Measurements from ENCODE around the gene HDAC4. TPM values are rescaled to one million over a fixed set of nuclear protein-coding genes. Genes with fewer than 3 reads are reported as not detected.

HDAC4 gene
- total RNA-seq, 2 experiments from 2014 or later, result 25.2 to 65.1 TPM

DNA sequence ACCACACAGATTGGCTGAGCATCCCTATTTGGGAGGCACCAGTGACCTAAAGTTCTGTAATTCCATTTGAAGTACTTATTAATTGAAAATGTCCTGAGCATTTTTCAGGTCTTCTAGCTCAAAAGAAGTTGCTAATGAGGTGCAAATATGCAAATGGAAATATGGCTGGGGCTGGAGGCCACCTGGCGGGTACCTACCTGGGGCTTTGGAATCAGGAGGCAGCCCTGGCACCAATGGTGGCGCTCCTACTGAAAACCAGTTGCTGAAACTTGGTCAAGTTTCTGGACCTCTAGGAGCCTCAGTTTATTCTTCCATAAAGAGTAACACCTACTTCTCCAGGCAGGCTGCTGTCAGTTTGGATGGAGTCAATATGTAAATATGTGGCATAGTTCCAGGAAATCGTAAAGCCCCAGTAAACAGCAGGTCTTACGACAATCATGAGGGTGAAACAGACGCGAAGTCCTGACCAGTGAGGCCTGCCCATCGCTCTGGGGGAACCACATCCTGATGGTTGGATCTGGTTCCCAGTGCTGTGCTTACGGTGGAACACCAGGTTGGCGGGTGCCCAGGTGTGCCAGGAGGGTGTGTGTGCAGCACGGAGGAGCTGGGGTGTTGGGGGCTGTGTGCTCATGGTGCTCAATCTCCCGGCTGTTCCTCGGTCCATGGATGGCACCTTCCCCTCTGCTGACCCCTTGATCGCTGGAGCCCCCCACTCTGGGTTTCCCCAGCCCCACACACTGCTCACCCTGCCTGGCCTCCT lies 366.8 kb downstream of the HDAC4 start:
- CTCF ChIA-PET, result interaction anchor here (0.9 kb wide), 1 partner anchor 987 kb away, joined by 3 read pairs; no protein-coding TSS in a partner anchor
- no peaks in the 10 kb centered on the region for H3K36me3 Mint-ChIP-seq
- ATAC-seq (no peak), DNase-seq (no peak)
- H3K9me3 Mint-ChIP-seq (ENCODE audit: low read depth), result no peaks in the 10 kb centered on the region
- no peak overlapping the region for H3K27ac Mint-ChIP-seq
- H3K27me3 Mint-ChIP-seq, result peaks cover 30% of the 10 kb centered on the region
- no peak overlapping the region for H3K4me3 Mint-ChIP-seq
- no peaks in the 10 kb centered on the region for H3K4me1 Mint-ChIP-seq

DNA sequence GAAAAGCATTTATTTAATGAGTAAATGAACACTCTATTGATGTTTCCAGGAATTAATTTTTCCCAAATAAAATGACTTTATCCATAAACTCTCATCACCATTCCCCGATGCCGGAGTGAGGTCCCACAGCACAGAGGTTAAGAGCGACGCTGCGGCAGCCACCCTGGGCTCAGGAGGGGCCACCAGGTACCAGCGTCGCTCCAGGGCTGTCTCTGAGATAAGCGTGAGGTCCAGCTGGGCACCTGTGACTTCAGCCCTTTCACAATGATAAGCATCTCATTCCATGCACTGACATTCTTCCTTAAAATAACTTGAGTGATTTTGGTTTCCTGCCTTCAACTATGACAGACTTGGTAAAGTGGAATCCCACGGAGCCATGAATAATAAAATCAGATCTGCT lies 370.9 kb downstream of the HDAC4 start:
- ATAC-seq (no peak), DNase-seq (no peak)
- H3K27ac Mint-ChIP-seq, result no peak overlapping the region
- H3K9me3 Mint-ChIP-seq (ENCODE audit: low read depth), result no peaks in the 10 kb centered on the region
- H3K4me3 Mint-ChIP-seq, result no peak overlapping the region
- no peaks in the 10 kb centered on the region for H3K36me3 Mint-ChIP-seq
- CTCF ChIA-PET, result no interaction called here
- H3K27me3 Mint-ChIP-seq, result peaks cover 30% of the 10 kb centered on the region
- H3K4me1 Mint-ChIP-seq, result no peaks in the 10 kb centered on the region

DNA sequence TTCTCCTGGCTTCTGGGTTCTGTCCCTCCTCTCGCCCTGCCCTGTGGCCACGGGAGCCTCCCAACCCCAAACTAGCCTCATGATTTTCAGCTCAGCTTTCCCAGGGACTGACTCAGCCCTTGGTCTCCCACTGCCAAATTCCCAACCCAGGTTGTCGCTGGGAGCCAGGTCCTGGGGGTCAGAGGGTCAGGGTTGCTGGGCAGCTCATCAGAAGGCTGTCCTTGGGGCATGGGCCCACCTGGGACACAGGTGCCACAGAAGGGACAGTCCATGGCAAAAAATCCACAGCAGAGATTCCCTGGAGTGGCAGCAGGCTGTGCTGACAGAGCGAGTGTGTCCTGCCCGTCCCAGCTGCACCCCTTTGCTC lies 372.6 kb downstream of the HDAC4 start:
- Mint-ChIP-seq H3K4me3 (no peak overlapping the region), H3K36me3 (no peaks in the 10 kb centered on the region), H3K4me1 (no peaks in the 10 kb centered on the region), H3K9me3 (ENCODE audit: low read depth) (no peaks in the 10 kb centered on the region), H3K27ac (no peak overlapping the region), H3K27me3 (peaks cover 26% of the 10 kb centered on the region)
- CTCF ChIA-PET, result no interaction called here
- ATAC-seq (no peak), DNase-seq (no peak)

DNA sequence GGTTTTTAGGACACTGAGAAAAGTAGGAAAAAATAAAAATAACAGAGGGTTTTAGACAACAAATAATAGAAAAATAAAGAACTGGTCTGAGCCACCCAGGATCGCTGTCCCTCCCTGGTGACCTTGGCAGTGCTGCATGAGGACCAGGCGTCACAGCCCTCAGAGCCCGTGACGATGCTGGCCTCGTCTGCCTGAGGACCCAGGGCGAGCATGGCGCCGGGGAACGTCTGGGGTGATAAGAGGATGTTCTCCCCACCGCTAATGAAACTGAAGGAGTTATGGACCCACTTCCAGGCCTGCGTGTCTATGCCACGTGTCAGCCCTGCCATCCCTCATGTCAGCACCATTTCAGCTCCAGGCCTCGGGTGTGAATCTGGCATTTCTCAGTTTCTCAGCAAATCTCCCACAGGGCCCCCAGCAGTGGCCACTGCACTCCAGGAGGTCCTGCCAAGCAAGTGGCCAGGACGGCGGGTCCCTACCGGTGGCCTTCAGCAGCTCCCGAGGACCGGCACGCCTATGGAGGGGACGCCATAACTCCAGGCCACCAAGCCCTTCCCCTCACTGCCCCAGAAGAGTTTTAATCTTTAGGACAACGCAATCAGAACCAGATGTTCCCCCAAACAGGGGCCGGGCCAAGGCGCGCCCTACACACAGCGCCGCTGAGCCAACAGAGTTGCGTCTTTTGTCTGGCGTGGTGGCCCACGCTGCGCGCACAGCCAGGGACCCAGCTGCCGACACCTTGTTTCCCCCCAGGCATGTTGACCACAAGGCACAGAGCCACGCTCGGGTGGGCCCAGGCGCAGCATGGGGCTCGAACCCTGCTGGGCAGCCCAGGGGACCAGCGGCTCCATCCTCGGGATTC lies 373.2 kb downstream of the HDAC4 start:
- peaks cover 24% of the 10 kb centered on the region for H3K27me3 Mint-ChIP-seq
- H3K4me1 Mint-ChIP-seq, result no peaks in the 10 kb centered on the region
- no peak for DNase-seq
- ATAC-seq, result no peak
- no peaks in the 10 kb centered on the region for H3K36me3 Mint-ChIP-seq
- H3K4me3 Mint-ChIP-seq, result no peak overlapping the region
- CTCF ChIA-PET, result no interaction called here
- H3K27ac Mint-ChIP-seq, result no peak overlapping the region
- H3K9me3 Mint-ChIP-seq (ENCODE audit: low read depth), result no peaks in the 10 kb centered on the region

DNA sequence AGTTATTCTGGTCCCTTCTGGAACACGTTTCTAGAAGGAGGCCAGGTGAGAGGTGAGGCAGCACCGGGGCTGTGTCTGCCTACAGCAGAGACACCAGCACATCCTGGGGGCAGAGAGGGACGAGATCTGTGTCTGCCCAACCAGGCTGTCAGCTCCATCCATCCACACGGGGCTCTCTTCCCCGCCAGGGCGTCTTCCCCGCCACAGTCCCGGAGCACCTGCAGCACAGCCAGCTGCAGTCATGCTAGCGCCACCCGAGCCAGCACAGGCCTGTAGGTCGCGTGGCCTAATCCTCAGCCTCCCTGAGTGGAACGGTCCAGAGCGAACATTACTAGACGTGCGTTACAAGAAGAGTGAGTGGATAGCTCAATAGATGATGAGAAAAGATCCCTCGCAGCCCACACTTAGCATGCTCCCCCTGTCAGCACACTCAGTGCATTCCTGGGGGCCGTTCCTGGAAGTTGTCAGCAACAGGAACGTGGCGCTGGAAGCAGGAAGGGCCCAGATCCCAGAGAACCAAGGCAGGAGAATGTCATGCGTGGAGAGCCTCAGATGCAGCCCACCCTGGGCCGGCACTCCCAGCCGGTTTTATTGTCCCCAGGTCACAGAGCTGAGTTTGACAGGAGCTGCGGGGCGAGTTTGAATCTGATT lies 374.0 kb downstream of the HDAC4 start:
- no peak overlapping the region for H3K4me3 Mint-ChIP-seq
- H3K27me3 Mint-ChIP-seq, result peaks cover 17% of the 10 kb centered on the region
- no peaks in the 10 kb centered on the region for H3K4me1 Mint-ChIP-seq
- no peak overlapping the region for H3K27ac Mint-ChIP-seq
- no peaks in the 10 kb centered on the region for H3K9me3 Mint-ChIP-seq (ENCODE audit: low read depth)
- DNase-seq (no peak), ATAC-seq (no peak)
- CTCF ChIA-PET, result no interaction called here
- H3K36me3 Mint-ChIP-seq, result no peaks in the 10 kb centered on the region

DNA sequence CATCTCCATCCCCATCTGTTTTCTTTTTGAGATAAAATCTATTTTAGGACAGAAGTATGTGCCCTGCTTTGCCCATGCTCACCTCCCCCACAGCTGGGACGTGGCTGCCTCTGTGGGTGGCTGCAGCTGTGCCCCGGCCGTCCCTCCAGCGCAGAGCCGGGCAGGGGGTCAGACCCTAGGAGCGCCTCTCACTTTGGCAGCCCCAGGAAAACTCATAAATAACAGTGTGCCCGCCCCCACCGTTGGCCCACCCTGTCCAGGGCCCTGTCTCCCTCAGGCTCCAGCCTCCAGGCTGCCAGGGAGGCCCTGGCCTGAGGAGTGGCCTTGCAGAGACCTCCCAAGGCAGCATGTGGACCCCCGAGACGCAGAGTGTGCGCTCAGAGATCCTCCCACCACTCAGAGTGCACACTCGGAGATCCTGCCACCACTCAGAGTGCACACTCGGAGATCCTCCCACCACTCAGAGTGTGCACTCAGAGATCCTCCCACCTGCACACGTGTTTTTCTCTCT lies 374.8 kb downstream of the HDAC4 start:
- DNase-seq, result no peak
- H3K4me1 Mint-ChIP-seq, result no peaks in the 10 kb centered on the region
- H3K9me3 Mint-ChIP-seq (ENCODE audit: low read depth), result no peaks in the 10 kb centered on the region
- CTCF ChIA-PET, result no interaction called here
- no peak overlapping the region for H3K27ac Mint-ChIP-seq
- H3K36me3 Mint-ChIP-seq, result no peaks in the 10 kb centered on the region
- no peak for ATAC-seq
- peaks cover 14% of the 10 kb centered on the region for H3K27me3 Mint-ChIP-seq
- H3K4me3 Mint-ChIP-seq, result no peak overlapping the region

DNA sequence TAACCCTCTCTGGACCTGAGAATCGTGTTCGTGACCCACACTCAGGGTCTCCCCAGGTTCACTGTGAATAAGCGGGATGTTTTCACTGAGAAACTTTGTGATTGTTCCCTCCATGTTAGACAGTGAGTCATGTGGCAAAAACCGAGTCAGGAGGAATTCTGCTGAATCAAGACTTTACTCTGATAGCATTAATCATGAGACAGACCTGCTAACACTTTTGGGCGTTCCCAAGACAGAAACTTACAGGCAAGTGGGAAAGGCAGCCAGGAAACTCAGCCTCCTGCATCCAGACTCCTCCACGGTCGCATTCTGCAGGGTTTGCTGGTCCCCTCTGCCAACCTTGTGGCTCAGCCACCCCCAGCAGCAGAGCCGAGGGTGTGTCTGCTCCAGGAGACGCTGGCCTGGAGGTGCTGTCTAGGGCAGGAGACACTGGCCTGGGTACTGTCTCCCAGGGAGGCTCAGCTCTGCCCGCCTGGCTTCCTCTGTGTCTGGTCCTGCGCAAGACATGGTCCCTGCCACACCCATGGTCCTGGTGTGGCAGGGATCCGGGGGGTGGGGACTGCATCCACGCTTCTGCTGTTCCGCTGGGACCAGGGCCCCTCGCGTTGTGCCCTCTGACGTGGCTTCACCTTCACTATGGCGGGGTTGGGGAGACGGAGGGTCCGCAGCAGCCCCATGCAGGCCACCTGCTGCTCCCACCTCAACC lies 375.6 kb downstream of the HDAC4 start:
- no peak overlapping the region for H3K27ac Mint-ChIP-seq

DNA sequence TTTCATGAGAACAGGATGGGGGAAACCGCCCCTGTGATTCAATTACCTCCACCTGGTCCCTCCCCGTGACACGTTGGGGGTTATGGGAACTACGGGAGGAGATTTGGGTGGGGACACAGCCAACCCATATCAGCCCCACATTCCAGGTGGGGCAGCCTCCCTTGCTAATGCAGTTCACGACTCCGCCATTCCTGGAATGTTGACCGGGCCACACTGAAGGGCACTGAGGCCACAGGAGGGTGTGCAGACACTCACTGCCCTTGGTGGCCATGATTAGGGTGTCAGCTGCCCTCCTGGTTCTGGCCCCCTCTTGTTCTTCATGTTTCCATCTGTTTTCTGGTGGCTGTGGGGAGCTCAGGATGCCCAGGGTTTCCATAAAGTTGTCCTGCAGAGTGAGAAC lies 376.6 kb downstream of the HDAC4 start:
- peaks cover 9% of the 10 kb centered on the region for H3K27me3 Mint-ChIP-seq
- CTCF ChIA-PET, result no interaction called here
- no peaks in the 10 kb centered on the region for H3K4me1 Mint-ChIP-seq
- H3K9me3 Mint-ChIP-seq (ENCODE audit: low read depth), result no peaks in the 10 kb centered on the region
- H3K4me3 Mint-ChIP-seq, result no peak overlapping the region
- H3K36me3 Mint-ChIP-seq, result no peaks in the 10 kb centered on the region
- no peak overlapping the region for H3K27ac Mint-ChIP-seq
- DNase-seq, result no peak
- ATAC-seq, result no peak

More for the DNA sequence above, 375.6 kb downstream of the HDAC4 start:
- no peaks in the 10 kb centered on the region for H3K4me1 Mint-ChIP-seq
- peaks cover 6% of the 10 kb centered on the region for H3K27me3 Mint-ChIP-seq
- CTCF ChIA-PET, result no interaction called here
- no peak overlapping the region for H3K4me3 Mint-ChIP-seq
- no peaks in the 10 kb centered on the region for H3K9me3 Mint-ChIP-seq (ENCODE audit: low read depth)
- ATAC-seq (no peak), DNase-seq (no peak)
- H3K36me3 Mint-ChIP-seq, result no peaks in the 10 kb centered on the region

DNA sequence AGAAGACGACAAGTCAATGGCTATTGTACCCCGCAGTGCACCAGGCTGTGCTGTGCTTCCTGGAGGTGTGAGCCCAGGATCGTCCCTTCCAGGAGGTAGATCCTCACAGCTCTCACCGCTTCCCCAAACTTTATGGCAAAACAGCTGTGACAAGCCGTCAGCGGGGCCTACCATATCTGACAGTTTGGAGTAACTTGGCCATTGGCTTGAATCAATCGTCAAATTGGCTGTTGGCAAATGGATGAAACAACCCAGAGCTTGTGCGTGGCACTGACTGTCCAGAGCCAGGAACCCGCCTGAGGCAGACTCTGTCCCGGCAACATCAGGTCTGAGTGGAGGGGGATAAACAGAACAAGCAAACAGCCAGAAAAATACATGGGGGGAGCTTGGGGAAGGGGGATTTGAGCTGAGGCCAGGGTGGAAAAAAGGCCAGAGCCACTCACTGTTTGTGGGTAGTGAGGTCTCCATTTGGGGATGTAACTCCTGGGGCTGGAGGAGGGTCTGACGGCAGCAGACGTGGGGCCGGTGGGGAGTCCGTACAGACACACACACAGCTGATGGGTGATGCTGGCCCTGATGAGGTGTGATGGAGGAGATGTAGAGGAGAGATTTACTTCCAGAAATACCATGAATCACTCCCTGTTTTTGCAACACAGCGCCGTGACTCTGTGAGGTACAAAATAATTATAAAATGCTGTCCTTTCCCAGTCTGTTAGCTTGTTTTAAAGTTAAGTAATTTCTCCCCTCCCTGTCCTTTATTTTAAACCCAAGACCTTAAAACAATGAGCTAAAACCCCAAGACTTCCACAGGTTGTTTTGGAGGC lies 378.2 kb downstream of the HDAC4 start:
- H3K27ac Mint-ChIP-seq, result no peak overlapping the region
- CTCF ChIA-PET, result interaction anchor here (1.2 kb wide), 1 partner anchor 9 kb away, joined by 3 read pairs; no protein-coding TSS in a partner anchor
- H3K36me3 Mint-ChIP-seq, result no peaks in the 10 kb centered on the region
- H3K9me3 Mint-ChIP-seq (ENCODE audit: low read depth), result no peaks in the 10 kb centered on the region
- DNase-seq (no peak), ATAC-seq (no peak)
- H3K27me3 Mint-ChIP-seq, result peaks cover 9% of the 10 kb centered on the region
- H3K4me1 Mint-ChIP-seq, result no peaks in the 10 kb centered on the region
- no peak overlapping the region for H3K4me3 Mint-ChIP-seq

DNA sequence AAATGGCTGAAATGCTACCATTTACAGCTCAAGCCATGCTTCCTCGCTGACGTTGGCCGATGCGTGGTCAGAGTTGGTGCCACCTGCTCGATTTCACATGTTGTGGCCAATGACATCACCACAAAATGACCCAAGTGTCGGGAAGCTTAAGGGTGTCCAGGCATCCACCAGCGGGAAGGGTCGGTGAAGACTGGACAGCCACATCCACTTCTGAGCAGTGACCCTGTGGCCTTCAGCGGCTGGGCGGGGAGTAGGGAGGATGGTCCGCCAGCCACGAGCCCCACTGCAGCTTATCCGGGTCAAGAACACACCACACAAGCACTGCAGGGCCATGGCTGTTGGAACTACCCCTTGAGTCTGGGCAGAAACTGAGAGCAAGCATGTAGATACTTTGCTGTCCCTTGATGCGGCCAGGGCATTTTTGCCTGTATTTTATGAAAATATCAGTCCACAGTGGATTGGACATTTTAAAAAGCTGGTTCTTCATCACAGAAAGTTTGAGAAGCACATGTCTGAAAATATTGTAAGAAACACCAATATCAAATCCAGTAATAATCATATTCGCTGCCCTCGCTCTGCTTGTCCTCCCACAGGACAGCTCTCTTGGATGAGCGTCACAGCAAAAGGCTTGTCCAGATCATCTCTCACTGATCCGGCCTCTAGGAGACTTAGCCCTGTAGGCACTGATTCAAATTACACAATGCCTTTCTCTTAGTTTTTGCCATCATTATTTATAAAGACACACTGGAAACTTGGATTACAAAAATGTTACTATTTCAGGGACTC lies 379.0 kb downstream of the HDAC4 start:
- CTCF ChIA-PET, result interaction anchor here (1.2 kb wide), 1 partner anchor 10 kb away, joined by 3 read pairs; no protein-coding TSS in a partner anchor
- Mint-ChIP-seq H3K4me1 (no peaks in the 10 kb centered on the region), H3K36me3 (no peaks in the 10 kb centered on the region), H3K27ac (no peak overlapping the region), H3K9me3 (ENCODE audit: low read depth) (no peaks in the 10 kb centered on the region), H3K4me3 (no peak overlapping the region), H3K27me3 (peaks cover 9% of the 10 kb centered on the region)
- ATAC-seq (no peak), DNase-seq (no peak)

DNA sequence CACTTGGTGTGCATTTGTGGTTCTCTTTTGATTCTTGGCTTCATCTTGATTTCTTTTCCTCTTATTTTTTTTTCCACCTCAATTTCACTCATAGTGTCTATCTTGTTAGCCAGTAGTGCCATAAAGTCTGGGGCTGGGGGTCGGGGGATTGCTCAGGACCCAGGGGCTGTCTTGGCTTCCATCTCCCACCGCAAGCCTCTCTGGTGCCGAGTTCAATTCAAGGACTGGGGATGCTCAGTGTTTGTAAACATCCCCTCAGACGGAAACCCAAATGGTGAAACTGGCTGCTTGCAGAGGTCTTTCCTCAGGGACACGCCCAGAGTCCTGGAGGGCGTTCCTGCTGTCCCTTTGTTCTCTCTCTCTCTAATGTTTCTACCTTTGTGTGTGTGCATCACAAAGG lies 379.6 kb downstream of the HDAC4 start:
- CTCF ChIA-PET, result no interaction called here
- Mint-ChIP-seq H3K9me3 (ENCODE audit: low read depth) (no peaks in the 10 kb centered on the region), H3K27me3 (peaks cover 9% of the 10 kb centered on the region), H3K4me3 (no peak overlapping the region), H3K36me3 (no peaks in the 10 kb centered on the region), H3K4me1 (no peaks in the 10 kb centered on the region), H3K27ac (no peak overlapping the region)
- DNase-seq (no peak), ATAC-seq (no peak)

DNA sequence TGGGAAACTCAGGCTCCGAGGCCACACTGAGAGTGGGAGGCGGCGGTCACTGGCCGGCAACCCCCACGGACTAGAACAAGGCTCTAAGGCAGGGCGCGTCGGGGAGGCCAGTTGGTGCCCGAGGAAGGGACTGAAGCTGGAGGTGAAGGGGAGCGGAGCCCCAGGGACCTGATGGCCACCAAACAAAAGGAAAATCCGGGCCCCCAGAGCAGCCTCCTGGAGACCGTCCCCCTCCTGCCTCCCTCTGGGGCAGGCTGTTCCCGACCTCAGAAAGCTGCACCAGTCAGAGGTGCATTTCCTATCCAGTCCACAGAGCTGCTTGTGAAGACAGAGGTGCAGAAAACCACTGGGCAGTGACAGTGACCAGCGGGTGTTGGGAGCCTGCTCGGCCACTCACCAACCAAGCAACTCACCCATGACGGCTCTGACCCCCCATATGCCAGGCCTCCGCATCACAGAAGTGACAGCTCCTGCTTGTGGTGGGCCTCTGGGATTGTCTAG lies 380.2 kb downstream of the HDAC4 start:
- Mint-ChIP-seq H3K9me3 (ENCODE audit: low read depth) (no peaks in the 10 kb centered on the region), H3K27me3 (peaks cover 9% of the 10 kb centered on the region), H3K27ac (no peak overlapping the region), H3K36me3 (no peaks in the 10 kb centered on the region), H3K4me1 (no peaks in the 10 kb centered on the region), H3K4me3 (no peak overlapping the region)
- ATAC-seq (no peak), DNase-seq (no peak)
- CTCF ChIA-PET, result no interaction called here

Data from activated CD8-positive, alpha-beta memory T cell treated with anti-CD3 and anti-CD28 coated beads, Interleukin-2, amount 10 ng/mL, durations not matched to agents 7 days and 5 days (primary cell).